ENCODE measurements around the gene INHBE. TPM values are rescaled to one million over a fixed set of nuclear protein-coding genes. Genes with fewer than 3 reads are reported as not detected.
A peak's percentile ranks its signal among the peaks of the same experiment; 100 is the strongest.

The INHBE gene
- total and polyA plus RNA-seq, 2 experiments from 2014 or later: 5.6 to 29.0 TPM

- TF ChIP-seq REST (IDR thresholded peaks at IDR 0.05; ENCODE audit: unreplicated experiment): no peak
- TF ChIP-seq ZNF331 (CRISPR knock-in tag; IDR thresholded peaks at IDR 0.05; ENCODE audit: low read depth): no peak
- TF ChIP-seq NANOG (IDR thresholded peaks at IDR 0.05; ENCODE audit: borderline replicate concordance): no peak
- TF ChIP-seq POLR2AphosphoS5 (IDR thresholded peaks at IDR 0.05; ENCODE audit: low read depth): no peak
- TF ChIP-seq JUNB (IDR thresholded peaks at IDR 0.05; ENCODE audit: unreplicated experiment): no peak
These were observed 5.3 kb downstream of the INHBE start (continued) for GRCh38 chr12:57460468-57460784.

- H2AFZ ChIP-seq: peak overlapping the region; percentile 72; the same call in 1 of the 2 replicates
- H3F3A ChIP-seq (replicated peaks; ENCODE audit: low read depth): peaks cover 25% of the 10 kb centered on the region
- H3K36me3 ChIP-seq (ENCODE audit: insufficient read depth): no peaks in the 10 kb centered on the region
- peak; percentile 22 for ATAC-seq
- Mint-ChIP-seq H3K9me3 (no peaks in the 10 kb centered on the region; the same call in 2 of the 3 replicates), H3K36me3 (ENCODE audit: low read depth) (peaks cover 30% of the 10 kb centered on the region), H3K4me3 (peak overlapping the region; percentile 82), H3K27me3 (ENCODE audit: insufficient read depth, low read depth, poor library complexity) (peaks cover 41% of the 10 kb centered on the region), H3K4me1 (peaks cover 41% of the 10 kb centered on the region), H3K27ac (peak overlapping the region; percentile 98)
- no peaks in the 10 kb centered on the region for H3K27me3 ChIP-seq (ENCODE audit: insufficient read depth)
- peak; percentile 91 for DNase-seq (ENCODE audit: low spot score)
- H4K20me1 ChIP-seq (replicated peaks; ENCODE audit: insufficient read depth): no peaks in the 10 kb centered on the region; the same call in 1 of the 2 replicates
- TF ChIP-seq POLR2AphosphoS5 (IDR thresholded peaks at IDR 0.05; ENCODE audit: low read depth) (peak; percentile 23; the same call in 1 of the 2 replicates), CTCF (conservative IDR thresholded peaks at IDR 0.05; ENCODE audit: low read depth in 2 of 2) (peak; percentile 20 to 30; a peak in 2 of 4 replicates), REST (IDR thresholded peaks at IDR 0.05; ENCODE audit: unreplicated experiment) (no peak)
- peaks cover 23% of the 10 kb centered on the region for H3K79me2 ChIP-seq (replicated peaks; ENCODE audit: insufficient read depth)
- H3K4me2 ChIP-seq: peak overlapping the region; percentile 100
- peak overlapping the region; percentile 97 for H3K4me3 ChIP-seq
- peak overlapping the region; percentile 100 for H3K27ac ChIP-seq (ENCODE audit: low read depth)
- peaks cover 31% of the 10 kb centered on the region for H3K4me1 ChIP-seq (ENCODE audit: insufficient read depth)
- no peaks in the 10 kb centered on the region for H3K9me2 ChIP-seq (ENCODE audit: insufficient read depth)
These were observed 5.8 kb downstream of the INHBE start for GRCh38 chr12:57460841-57461275.
